HG03378 (cell line): ENCODE measurements around the gene MACF1.

Source experiments
- ATAC-seq: cut with Tn5 transposase; IDR thresholded peaks from one replicate; pipeline ENCODE4 v1.9.1; 2021; ENCODE audit warnings: mild to moderate bottlenecking, moderate library complexity; ENCODE audit not compliant: unreplicated experiment

The MACF1 gene

DNA sequence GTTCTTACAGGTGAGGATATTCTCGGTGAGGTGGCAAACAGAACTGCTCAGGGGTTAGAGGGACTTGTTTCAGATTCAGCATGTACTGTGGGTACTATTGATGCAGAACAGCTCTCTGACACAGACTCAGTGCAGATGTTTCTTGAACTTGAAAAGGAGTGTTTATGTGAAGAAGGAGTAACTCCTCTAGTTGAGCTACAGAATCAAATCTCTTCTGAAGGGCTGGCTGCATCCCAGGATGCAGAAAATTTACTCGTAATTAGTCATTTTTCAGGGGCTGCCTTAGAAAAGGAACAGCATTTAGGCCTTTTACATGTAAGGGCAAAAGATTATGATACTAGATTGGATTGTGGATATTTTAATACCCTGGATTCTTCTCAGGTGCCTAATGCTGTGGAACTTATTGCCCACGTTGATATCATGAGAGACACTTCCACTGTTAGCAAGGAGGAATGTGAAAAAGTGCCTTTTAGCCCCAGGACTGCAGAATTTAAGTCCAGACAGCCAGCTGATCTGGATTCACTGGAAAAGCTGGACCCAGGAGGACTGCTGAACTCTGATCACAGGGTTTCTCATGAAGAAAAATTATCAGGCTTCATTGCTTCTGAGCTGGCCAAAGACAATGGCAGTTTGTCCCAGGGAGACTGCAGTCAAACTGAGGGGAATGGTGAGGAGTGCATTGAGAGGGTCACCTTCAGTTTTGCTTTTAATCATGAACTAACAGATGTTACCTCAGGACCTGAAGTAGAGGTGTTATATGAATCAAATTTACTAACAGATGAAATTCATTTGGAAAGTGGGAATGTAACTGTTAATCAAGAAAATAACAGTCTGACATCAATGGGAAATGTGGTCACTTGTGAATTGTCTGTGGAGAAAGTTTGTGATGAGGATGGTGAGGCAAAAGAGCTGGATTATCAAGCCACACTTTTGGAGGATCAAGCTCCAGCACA, 207.3 kb downstream of the MACF1 start:
- ATAC-seq = no peak

DNA sequence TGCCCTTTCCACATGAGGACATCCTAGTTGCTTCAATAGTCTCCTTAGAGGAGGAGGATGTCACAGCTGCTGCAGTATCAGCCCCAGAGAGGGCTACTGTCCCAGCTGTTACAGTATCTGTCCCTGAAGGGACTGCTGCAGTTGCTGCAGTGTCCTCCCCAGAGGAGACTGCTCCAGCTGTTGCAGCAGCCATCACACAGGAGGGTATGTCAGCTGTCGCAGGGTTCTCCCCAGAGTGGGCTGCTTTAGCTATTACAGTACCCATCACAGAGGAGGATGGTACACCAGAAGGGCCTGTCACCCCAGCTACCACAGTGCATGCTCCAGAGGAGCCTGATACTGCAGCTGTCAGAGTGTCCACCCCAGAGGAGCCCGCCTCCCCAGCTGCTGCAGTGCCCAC, 208.4 kb downstream of the MACF1 start:
- no peak for ATAC-seq

- ATAC-seq = no peak
Measured at GRCh38 chr1:39413902-39414528, 209.5 kb downstream of the MACF1 start.

DNA sequence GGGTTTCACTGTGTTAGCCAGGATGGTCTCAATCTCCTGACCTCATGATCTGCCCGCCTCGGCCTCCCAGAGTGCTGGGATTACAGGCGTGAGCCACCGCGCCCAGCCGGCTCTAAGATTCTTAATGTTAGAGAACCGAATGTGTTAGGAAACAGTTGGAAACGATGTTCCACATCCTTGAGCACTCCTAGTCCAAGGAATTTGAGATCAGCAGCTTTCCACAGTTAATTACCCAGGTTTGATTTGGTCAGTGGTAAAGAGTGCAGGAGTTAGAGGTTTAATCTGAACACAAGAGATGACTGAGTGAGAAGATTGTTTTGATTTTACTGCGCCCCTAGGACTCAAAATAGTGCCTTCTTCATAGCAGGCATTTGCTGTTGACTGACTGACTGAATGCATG, 211.1 kb downstream of the MACF1 start:
- ATAC-seq = no peak

DNA sequence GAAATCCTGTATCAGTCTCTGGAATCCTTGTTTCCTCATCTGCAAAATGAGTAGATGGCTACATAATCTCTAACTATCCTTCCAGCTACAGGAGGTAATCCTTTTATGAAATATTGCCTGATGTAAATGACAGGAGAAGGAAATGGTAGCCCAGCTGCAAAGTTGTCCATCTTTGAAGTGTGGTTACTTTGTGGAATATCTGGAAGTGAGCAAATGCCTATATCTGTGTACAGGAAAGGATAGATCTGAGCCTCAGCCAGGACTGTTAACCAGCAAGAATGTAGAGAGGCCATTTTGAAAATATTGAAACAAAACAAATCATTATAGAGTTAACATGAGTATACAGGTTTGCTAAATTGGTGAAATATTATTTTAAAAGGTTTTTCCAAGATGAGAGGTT, 212.1 kb downstream of the MACF1 start:
- no peak for ATAC-seq

DNA sequence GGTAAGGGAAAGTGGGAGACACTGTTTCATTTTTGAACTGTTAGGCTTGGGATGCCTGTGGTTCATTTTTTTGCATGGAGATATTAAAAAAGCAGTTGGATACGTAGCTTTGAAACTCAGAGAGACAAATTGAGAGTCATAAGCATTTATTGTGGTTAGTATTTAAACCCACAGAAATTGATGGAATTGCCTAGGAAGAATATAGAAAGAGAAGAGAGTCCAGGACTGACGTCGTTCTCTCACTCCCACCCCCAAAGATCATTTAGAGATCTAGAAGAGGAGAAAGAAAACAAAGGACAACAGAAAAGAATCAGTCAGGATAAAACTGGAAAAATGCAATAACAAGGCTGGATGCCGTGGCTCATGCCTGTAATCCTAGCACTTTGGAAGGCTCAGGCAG, 213.7 kb downstream of the MACF1 start:
- no peak for ATAC-seq

DNA sequence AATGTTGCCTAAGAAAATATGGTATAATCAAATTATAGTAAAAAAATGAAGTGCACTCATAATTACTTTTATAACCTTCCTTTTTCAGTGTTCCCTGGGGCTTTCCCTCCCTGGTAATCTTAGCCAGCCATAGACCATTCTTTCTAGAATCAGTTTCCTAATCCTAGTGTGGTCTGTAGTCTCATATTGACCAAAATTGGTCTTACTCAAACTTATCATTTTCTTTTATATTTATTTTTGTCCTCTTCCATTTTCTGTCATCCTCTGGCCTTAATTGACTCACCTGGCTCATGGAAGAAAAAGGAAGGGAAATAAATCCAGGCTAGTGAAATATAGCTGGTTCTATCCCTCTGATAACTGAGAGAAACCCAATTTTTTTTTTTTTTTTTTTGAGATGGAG, 216.0 kb downstream of the MACF1 start:
- ATAC-seq = no peak

- no peak for ATAC-seq
Measured at GRCh38 chr1:39422614-39423013, 218.1 kb downstream of the MACF1 start.

GRCh38 chr1:39425151-39425550, 220.7 kb downstream of the MACF1 start:
- ATAC-seq = no peak

- no peak for ATAC-seq
Measured at GRCh38 chr1:39425634-39426033, 221.1 kb downstream of the MACF1 start.

DNA sequence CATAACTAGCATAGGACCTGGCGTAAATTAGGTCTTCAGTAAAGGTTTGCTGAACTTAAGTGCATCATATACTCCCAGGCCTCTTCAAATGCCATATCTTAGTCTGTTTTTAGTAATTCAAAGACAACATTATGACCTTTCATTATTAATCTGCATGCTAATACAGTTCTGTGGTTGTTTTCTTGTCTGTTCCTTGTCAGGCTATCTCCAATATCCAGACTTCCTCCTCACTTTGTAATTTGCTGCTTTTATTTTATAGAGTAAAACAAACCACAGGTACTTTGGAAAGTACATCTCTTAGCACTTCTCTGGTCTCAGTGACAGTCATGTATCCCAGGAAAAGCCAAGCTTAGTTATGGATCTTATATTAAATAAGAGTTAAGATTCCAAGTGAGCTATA, 221.9 kb downstream of the MACF1 start:
- ATAC-seq = no peak

GRCh38 chr1:39427374-39427773, 222.9 kb downstream of the MACF1 start:
- no peak for ATAC-seq

DNA sequence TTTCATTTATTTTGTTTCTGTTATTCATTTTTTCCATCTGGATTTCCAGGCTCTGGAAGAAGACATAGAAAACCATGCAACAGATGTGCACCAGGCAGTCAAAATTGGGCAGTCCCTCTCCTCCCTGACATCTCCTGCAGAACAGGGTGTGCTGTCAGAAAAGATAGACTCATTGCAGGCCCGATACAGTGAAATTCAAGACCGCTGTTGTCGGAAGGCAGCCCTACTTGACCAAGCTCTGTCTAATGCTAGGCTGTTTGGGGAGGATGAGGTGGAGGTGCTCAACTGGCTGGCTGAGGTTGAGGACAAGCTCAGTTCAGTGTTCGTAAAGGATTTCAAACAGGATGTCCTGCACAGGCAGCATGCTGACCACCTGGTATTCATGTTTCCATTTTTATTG, 223.4 kb downstream of the MACF1 start:
- ATAC-seq = no peak

- ATAC-seq = no peak
Measured at GRCh38 chr1:39431927-39432326, 227.4 kb downstream of the MACF1 start.

- ATAC-seq = no peak
Measured at GRCh38 chr1:39434797-39435395, 230.4 kb downstream of the MACF1 start.

DNA sequence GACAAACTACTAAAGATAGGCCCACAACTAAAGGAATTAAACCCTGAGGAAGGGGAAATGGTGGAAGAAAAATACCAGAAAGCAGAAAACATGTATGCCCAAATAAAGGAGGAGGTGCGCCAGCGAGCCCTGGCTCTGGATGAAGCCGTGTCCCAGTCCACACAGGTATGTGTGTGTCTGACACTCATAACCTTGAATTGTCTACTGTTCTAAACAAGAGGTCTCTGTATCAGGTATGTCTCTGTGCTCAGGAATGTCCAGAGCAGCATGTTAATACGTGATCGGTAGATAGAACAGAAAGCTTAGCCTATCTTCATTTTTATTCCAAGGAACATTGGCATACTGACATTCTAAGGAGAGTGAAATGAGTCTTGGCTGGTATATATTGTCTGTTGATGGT, 231.1 kb downstream of the MACF1 start:
- no peak for ATAC-seq

DNA sequence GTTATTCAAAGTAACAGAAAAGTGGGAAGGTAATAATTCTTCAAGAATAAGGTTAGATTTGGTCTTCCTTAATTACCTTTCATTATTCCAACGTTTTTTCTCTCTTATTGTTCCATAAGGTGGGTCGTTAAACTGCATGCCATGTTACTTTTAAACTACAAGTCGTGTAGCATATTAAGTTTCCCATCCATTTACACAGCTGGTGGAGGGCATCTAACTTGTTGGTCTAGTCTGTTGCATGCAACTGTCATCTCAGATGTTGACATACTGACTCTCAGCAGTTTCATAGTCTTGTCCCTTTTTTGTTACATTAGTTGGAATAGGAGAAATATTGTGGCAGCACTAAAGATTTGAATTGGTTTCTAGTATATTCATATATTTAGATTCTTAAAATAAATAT, 232.3 kb downstream of the MACF1 start:
- ATAC-seq = no peak

DNA sequence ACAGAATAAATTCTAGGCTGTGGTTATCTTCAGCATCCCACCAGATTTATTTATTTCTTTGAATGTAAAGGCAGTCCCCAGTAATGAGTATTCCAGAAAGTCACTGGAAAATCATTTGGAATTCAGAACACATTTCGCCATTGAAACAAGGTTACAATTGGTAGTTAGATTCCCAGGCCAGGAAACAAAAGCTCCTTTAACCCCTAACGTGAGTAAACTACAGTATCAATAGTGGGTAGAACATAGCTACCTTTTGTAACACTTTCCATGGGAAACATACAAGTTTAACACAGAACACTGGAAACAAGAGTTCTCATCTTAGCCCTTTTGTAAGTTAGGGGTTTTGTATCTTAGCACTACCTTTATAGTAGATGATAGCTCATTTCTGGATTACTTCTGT, 233.5 kb downstream of the MACF1 start:
- ATAC-seq = no peak

GRCh38 chr1:39440856-39441255, 236.4 kb downstream of the MACF1 start:
- no peak for ATAC-seq

GRCh38 chr1:39441797-39442196, 237.3 kb downstream of the MACF1 start:
- no peak for ATAC-seq

GRCh38 chr1:39445573-39445972, 241.1 kb downstream of the MACF1 start:
- ATAC-seq = no peak

DNA sequence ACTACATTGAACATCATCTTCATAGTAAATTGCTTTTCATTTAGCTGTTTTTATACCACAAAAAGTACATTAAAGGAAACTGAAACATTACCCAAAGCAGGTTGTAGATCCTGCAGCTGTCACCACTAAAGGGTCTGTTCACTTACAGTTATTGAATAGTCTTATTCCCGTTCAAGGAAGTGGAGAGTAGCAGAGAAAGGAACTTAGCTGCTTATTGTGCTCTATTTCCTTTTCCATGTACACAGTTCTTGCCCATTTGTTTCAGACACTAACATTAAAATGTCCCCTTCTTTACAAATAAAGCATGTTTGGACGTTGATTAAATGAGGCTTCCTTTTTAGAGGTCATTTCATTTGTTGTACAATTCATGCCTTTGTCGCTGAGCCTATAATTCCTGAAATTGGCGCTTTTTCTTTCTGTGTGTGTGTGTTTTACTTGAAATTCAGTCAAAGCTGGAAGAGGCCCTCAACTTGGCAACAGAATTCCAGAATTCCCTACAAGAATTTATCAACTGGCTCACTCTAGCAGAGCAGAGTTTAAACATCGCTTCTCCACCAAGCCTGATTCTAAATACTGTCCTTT, 242.6 kb downstream of the MACF1 start:
- ATAC-seq = no peak
